Stimulated activated CD8-positive, alpha-beta memory T cell treated with anti-CD3 and anti-CD28 coated beads, Interleukin-15, amount 100 ng/mL, for 48 hours (primary cell): ENCODE measurements around the gene TRIM31.

Experiments
- DNase-seq, 2 donors: peaks; one replicate each; pipeline ENCODE4 v3.0.0-alpha.2; 2020; ENCODE audit warnings: low read depth in 2 of 2

The TRIM31 gene

GRCh38 chr6:30116724-30117123 lies 3.8 kb upstream of the TRIM31 start:
- no peak for DNase-seq

- DNase-seq: no peak
Measured at GRCh38 chr6:30113841-30114240, 951 bp upstream of the TRIM31 start.

DNA sequence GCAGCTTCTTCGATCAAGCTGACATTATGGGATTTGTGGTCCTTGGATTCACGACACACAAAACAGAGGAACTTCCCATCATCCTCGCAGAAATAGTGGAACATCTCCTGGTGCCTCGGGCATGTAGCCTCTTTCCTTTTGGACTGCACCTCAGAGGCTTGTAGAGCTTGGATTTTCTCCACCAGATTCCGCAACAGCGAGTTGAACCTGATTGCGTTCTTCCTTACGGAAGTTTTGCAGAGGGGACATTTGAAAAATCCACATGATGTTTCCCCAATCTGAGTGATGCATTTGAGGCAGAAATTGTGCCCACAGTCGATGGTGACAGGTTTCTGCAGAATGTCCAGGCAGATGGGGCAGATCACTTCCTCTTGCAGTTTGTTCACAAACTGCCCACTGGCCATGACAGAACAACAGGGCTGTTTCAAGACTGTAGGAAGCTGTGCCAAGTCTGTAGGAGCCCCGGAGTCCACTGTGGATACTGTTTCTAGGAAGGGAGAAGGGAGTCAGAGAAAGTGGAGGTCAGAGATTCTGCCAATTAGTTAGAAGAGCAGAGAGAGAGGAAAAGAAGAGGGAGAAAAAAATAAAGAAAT lies 392 bp downstream of the TRIM31 start:
- DNase-seq: no peak

GRCh38 chr6:30111266-30111856 lies 1.5 kb downstream of the TRIM31 start:
- DNase-seq: no peak

GRCh38 chr6:30104661-30105060 lies 8.2 kb downstream of the TRIM31 start:
- no peak for DNase-seq

DNA sequence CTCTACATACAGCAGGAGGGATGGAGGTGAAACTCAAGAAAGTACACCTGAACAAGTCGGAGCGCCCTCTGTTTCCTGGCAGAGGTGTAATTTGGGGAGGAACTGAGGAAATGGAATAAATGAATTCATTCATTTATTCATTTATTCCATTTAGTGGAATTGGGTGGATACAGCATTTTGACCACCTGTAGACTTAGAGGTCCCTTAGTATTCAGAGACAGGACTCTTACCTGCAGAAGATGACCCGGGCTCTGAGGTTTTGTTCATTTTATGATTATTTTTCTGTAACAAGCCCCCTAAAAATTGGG lies 9.1 kb downstream of the TRIM31 start:
- no peak for DNase-seq

GRCh38 chr6:30102970-30103871 lies 9.7 kb downstream of the TRIM31 start:
- peak; percentile 63 to 66 for DNase-seq

GRCh38 chr6:30102414-30102969 lies 10.4 kb downstream of the TRIM31 start:
- DNase-seq: no peak

DNA sequence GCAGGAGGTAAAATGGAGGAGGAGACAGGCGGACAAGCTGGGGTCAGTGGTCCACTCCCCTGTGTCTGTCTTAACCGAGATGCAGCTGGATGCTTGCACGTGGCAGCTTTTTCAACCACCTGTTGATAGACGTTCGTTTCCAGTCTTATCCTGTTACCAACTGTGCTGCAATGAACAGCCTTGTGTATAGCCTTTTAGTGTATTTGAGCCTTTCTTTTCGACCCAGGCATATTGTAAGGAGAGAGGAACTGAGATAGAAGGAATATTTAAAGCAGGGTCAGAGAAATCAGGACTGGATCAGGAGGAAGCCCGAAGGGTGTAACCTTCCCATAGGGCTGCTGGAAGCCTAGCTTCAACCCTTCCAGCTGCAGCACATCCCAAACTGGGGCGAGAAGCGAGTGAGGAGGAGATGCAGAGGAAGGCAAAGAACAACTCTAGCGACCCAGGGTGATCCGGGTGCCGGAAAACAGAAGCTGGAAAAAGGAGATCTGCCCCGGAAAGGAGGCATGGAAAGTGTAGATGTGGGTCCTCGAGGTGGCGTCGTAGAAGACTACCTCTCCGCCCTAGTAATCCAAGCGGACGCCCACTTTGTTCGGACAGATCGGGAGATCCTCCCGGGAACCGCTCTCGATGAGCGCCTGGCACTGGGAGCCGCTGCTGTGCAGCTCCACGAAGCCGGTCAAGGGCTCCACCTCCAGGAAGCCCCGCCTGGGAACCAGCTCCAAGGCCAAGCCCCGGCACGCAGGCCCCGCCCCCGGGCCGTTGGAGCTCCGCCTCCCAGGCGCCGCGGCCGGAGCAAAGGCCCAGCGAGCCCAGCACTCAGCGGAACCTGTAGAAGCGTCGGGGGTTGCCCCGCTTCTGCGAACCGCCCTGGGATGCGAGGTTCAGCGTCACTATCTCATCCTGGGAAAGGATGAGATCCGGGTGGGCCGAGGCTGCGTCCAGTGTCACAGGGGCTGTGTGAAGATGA lies 11.2 kb downstream of the TRIM31 start:
- DNase-seq: peak; percentile 61

GRCh38 chr6:30100585-30101443 lies 12.1 kb downstream of the TRIM31 start:
- no peak for DNase-seq

DNA sequence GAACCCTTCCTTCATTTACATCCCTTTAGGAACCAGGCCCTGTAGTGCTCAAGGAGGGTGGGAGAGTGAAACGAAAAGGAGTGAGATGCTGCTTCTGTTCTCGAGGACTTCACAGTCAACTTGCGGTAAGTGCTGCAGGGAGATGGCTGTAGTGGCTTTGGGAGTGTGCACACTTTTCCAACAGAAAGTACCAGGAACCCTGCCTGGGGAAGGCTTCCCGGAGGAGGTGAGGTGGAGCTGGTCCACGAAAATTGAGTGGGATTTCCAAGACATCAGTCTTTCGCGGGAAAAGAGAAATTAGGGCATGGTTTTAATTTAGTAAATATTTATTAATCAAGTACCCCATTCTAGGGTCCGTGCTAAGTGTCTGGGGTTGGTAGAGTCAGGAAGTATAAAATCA lies 12.7 kb downstream of the TRIM31 start:
- no peak for DNase-seq

GRCh38 chr6:30097902-30098768 lies 14.8 kb downstream of the TRIM31 start:
- DNase-seq: no peak

DNA sequence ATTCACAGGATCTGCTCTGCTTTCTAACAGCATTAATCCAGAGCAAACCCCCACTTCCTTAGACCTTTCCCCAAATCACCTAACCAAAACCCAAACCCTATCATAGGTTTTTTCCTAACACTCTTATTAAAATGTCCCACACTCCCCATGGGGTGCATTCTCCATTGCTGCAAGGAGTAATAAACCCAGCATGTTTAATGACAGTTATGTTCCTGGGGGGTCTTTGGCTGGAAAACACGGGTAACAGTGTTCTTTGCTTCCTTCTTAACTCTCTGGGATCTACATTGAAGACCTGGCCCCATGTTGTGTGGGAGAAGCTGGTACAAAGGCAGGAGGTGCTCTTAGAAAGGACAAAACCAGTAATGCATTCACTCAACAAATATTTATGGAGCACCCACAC lies 16.1 kb downstream of the TRIM31 start:
- DNase-seq: no peak

- DNase-seq: no peak
Measured at GRCh38 chr6:30093951-30094661, 18.8 kb downstream of the TRIM31 start.

DNA sequence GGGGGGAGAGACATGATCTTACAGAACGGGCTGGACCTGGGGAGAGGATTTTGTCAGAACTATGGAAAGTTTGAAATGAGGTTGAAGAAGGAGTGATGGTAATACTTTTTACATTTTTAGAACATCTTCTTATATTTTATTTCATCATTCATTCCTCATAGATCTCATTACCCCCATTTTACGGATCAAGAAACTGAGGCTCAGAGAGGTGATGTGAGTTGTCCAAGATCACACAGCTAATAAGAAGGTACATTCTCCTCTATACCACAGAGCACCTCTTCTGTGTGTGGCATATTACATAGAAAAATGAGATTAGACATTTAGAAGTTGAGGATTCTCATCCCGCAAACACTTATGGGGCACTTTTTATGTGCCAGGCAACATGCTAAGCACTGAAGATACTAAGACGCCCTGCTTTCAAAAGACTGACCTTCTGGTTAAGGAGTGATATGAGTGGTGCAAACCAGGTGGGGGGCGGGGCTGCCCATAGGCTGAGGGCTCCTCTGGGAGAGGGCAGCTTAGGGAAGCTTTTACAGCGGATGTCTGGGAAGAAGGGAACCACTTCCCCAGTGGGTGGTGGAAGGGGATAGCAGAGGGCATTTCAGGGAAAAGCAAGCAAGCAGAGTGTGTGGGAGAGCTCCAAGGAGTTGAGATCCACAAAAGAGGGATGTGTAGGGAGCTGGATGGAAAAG lies 19.9 kb downstream of the TRIM31 start:
- DNase-seq: no peak

DNA sequence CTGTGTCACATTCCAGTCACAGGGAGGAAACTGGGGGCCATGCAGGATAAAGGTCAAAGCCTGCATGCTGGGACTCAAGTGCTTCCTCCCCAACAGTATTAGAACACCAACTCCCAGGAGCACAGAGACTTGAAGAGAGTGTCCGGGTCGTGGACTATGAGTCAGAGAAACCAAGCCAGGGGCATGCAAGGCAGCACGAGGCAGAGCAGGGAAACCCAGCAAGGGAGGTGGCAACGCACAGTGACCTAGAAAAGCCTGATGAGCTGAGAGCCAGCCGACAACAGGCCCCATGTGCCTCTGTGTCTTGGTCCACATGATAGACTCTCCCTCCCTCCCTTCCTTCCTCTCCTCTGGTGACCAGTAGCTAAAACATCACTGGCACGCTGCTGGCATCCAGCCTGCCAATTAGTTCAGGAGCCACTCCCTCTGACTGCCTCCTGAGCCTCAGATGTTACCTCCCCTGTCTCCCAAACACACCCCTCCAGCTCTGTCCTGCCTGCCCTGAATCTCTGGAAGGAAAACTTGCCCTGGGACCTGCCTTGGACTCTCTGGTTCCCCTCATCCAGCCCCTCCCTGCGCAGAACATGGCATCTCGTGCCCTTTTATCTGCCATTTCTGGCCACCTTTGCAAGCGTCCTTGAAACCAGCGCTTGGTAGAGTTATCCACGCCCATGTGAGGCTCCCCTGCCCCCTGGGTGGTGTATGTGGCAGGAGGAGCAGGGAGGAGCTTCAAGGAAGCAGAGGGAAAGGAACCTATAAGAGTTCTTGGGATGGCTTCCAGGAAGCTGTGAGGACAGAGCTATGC lies 21.1 kb downstream of the TRIM31 start:
- no peak for DNase-seq

GRCh38 chr6:30087876-30088275 lies 25.0 kb downstream of the TRIM31 start:
- DNase-seq: no peak

DNA sequence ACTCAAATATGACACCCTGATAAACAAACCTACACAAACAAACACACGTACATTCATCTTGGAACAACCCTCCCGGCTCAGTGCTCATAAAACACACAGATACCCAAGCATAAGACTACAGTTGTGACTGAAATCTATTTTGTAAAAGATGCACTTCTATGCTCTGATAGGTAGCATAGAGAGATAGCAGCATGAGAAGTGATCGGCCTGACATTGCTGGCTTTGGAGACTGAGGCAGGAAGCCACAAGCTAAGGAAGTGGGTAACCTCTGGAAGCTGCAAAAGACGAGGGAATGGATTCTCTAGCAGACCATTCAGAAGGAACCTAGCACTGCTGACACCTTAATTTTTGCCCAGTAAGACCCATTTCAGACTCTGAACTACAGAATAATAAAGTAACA lies 35.7 kb downstream of the TRIM31 start:
- no peak for DNase-seq
